NT2/D1 (cell line): ENCODE measurements around the gene PRKCB.
"Not testable (repeated sequence)": the region's sequence is repeated elsewhere in the genome, so short reads cannot be mapped to it uniquely, and the experiment has no call there.

Experiments used
- DNase-seq: peaks from one replicate; pipeline ENCODE4 v3.0.0-alpha.2; 2011; ENCODE audit warnings: low read depth, low spot score
- H3K27me3 ChIP-seq: 2 replicates; pipeline ENCODE4 v1.6.0; 2011; ENCODE audit warnings: mild to moderate bottlenecking; ENCODE audit not compliant: insufficient read length, insufficient read depth
- H3K36me3 ChIP-seq: 2 replicates; pipeline ENCODE4 v1.6.1; 2011; ENCODE audit warnings: mild to moderate bottlenecking, low read length, mixed read lengths; ENCODE audit not compliant: insufficient read depth, insufficient read length
- H3K4me1 ChIP-seq: 2 replicates; pipeline ENCODE4 v1.5.1; 2011; ENCODE audit not compliant: insufficient read depth, insufficient read length
- H3K4me3 ChIP-seq: 2 replicates; pipeline ENCODE4 v1.5.1; 2011; ENCODE audit warnings: low read depth; ENCODE audit not compliant: insufficient read length
- H3K9ac ChIP-seq: 2 replicates; pipeline ENCODE4 v1.6.0; 2011; ENCODE audit warnings: low read depth; ENCODE audit not compliant: insufficient read length
- H3K9me3 ChIP-seq: 2 replicates; pipeline ENCODE4 v1.5.1; 2011; ENCODE audit warnings: mild to moderate bottlenecking, low read length; ENCODE audit not compliant: insufficient read depth
- SUZ12 ChIP-seq: IDR thresholded peaks from 2 replicates; pipeline ENCODE4 v1.6.1; 2011; ENCODE audit not compliant: insufficient read length, insufficient read depth; ENCODE audit errors: extremely low read depth
- YY1 ChIP-seq: IDR thresholded peaks from 2 replicates; pipeline ENCODE4 v1.6.1; 2011; ENCODE audit not compliant: insufficient read length, insufficient read depth
- ZNF274 ChIP-seq: IDR thresholded peaks from 2 replicates; pipeline ENCODE4 v1.6.1; 2011; ENCODE audit warnings: mild to moderate bottlenecking, low read depth, low read length

PRKCB gene

DNA sequence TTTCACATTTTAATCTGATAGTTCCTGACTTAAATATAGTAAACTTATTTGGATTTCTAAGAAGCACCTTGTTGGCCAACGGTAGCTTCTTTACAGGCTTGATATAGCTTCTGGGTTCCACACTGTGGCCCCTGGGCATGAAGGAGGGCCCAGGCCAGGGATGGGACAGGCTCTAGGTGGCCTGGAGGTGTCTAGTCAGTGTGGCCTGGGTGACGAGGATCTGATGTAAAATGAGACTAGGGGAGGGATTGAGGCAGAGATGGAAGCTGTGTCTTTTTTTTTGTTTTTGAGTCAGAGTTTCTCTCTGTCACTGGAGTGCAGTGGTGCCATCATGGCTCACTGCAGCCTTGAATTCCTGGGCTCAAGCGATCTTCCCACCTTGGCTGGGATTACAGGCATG lies 187.0 kb downstream of the PRKCB start:
- Histone ChIP-seq H3K9ac (no peak overlapping the region), H3K4me3 (no peak overlapping the region), H3K27me3 (no peaks in the 10 kb centered on the region), H3K36me3 (no peaks in the 10 kb centered on the region), H3K9me3 (no peaks in the 10 kb centered on the region), H3K4me1 (no peaks in the 10 kb centered on the region)
- no peak for DNase-seq
- TF ChIP-seq YY1 (no peak), SUZ12 (no peak), ZNF274 (no peak)

DNA sequence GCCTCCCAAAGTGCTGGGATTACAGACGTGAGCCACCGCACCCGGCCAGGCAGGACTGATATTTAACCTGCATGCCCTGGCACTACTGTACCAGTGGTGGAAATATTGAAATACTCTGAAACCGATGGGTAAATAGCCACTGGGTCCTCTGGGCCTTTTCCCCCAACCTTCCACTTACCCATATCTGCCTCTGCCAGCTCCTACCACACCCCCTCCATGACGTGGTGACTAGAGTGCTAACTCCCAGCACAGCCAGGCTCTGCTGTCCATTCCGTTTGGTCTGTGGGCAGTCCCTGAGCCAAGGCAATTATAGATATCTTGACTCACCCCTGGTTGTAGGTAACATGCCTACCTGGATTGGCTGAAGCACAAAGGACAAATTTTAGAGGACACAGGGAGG lies 187.8 kb downstream of the PRKCB start:
- H3K27me3 ChIP-seq, result no peaks in the 10 kb centered on the region
- no peak for DNase-seq
- no peak overlapping the region for H3K9ac ChIP-seq
- H3K36me3 ChIP-seq, result no peaks in the 10 kb centered on the region
- no peaks in the 10 kb centered on the region for H3K4me1 ChIP-seq
- no peak for TF ChIP-seq ZNF274
- no peak for TF ChIP-seq SUZ12
- no peak for TF ChIP-seq YY1
- H3K4me3 ChIP-seq, result no peak overlapping the region
- H3K9me3 ChIP-seq, result no peaks in the 10 kb centered on the region

DNA sequence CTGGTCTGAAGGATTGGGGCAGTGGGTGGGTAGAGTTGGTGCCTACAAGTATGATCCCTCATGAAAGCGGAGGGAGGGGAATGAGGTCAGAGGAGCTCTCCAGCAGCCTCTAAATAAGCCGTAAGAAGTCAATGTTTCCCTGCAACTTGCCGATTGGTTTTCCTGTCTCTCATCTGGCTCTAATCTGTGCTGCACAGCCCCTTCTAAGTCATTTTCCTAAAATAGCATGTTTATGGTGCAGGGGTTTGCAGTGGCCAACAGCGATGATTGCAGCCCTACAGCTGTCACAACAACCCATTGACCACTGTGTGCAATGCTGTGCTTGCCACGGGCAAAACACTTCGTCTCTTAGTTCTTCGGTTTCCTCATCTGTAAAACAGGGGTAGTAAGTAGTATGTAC lies 189.2 kb downstream of the PRKCB start:
- no peak overlapping the region for H3K4me3 ChIP-seq
- no peak overlapping the region for H3K9ac ChIP-seq
- H3K9me3 ChIP-seq, result no peaks in the 10 kb centered on the region
- no peak for DNase-seq
- no peaks in the 10 kb centered on the region for H3K36me3 ChIP-seq
- TF ChIP-seq ZNF274 (no peak), YY1 (no peak), SUZ12 (no peak)
- no peaks in the 10 kb centered on the region for H3K27me3 ChIP-seq
- H3K4me1 ChIP-seq, result no peaks in the 10 kb centered on the region

GRCh38 chr16:24027466-24027865 lies 191.7 kb downstream of the PRKCB start:
- no peak for DNase-seq
- Histone ChIP-seq H3K9me3 (no peaks in the 10 kb centered on the region), H3K27me3 (no peaks in the 10 kb centered on the region), H3K4me3 (no peak overlapping the region), H3K36me3 (no peaks in the 10 kb centered on the region), H3K9ac (no peak overlapping the region), H3K4me1 (no peaks in the 10 kb centered on the region)
- no peak for TF ChIP-seq ZNF274
- no peak for TF ChIP-seq YY1
- no peak for TF ChIP-seq SUZ12

GRCh38 chr16:24029841-24030240 lies 194.1 kb downstream of the PRKCB start:
- not testable (repeated sequence) for H3K36me3 ChIP-seq, H3K9me3 ChIP-seq, H3K4me3 ChIP-seq, H3K9ac ChIP-seq, DNase-seq, H3K27me3 ChIP-seq, H3K4me1 ChIP-seq

DNA sequence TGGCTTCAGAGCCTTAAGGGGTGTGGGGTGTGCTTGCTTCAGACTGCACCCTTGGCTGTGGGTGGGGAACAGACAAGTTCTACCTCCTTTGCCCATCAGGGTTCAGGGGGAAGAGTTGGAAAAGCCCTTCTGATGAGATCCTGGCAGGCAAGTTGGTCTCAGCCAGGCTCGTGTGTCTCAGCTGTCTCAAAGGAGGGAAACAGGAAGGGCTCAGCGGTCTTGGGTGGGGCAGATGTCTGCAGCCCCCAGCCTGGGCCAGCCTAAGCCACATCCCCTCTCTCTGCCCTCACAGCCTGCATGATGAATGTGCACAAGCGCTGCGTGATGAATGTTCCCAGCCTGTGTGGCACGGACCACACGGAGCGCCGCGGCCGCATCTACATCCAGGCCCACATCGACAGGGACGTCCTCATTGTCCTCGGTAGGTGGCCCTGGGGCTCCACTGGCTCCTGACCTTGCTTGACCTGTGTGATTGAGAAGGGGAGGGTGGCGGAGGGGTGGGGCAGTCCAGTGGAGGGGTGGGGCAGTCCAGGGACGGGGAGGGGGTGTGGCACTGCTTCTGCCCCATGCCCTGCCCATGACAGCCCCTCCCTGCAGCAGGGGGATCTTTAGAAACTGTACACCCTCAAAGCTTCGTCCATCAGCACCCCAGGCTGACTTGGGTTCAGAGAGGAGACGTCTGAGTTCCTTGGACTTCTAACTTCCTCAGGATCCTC lies 199.5 kb downstream of the PRKCB start:
- no peak for DNase-seq
- TF ChIP-seq ZNF274, result no peak
- no peak overlapping the region for H3K9ac ChIP-seq
- peaks cover 5% of the 10 kb centered on the region for H3K4me1 ChIP-seq
- no peaks in the 10 kb centered on the region; the same call in 1 of the 2 replicates for H3K9me3 ChIP-seq
- H3K27me3 ChIP-seq, result no peaks in the 10 kb centered on the region
- no peak overlapping the region for H3K4me3 ChIP-seq
- no peaks in the 10 kb centered on the region for H3K36me3 ChIP-seq

DNA sequence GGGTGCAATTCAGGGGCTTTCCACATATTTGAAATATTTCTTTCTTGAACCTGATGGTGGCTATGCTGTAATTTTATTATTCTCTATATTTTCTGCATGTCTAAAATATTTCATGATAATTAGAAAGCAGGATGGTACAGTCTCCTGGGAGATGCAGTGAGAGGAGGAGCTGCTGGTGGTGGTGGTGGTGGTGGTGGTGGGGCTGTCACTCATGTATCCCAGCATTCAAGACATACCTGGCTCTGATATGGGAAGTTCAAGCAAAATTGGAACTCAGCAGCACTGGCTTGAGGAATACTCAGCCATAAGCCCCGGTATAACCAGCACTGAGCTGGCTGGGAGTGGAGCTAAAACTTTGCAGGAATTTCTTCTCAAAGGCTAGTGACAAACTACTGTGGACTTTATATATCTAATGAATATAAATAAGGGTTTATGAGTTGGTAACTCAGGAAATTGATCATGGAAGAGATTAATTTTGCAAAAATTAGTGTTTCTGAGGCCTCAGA lies 200.3 kb downstream of the PRKCB start:
- Histone ChIP-seq H3K27me3 (no peaks in the 10 kb centered on the region), H3K4me1 (peaks cover 5% of the 10 kb centered on the region), H3K4me3 (no peak overlapping the region)

DNA sequence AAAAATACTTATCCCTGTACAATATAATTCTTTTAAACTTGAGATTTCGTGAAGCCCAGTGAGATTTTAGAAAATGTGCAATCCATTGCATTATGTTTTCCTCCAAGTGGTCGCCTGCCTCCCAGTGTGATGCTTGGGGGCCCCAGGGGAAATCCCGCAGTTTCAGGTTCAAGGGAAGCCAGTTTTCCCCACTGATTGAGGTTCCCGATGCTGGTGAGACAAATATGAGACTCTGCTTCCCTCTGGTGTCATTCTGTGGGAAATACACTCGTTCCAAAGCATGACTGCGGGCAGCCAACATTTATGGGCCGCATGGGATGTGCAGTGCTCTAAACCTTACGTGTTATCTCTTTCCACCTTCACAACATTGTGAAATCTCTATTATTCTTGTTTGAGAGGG lies 200.8 kb downstream of the PRKCB start:
- Histone ChIP-seq H3K4me3 (no peak overlapping the region), H3K36me3 (no peaks in the 10 kb centered on the region), H3K9me3 (no peaks in the 10 kb centered on the region; the same call in 1 of the 2 replicates), H3K4me1 (peaks cover 5% of the 10 kb centered on the region), H3K27me3 (no peaks in the 10 kb centered on the region), H3K9ac (no peak overlapping the region)
- peak; percentile 59 for DNase-seq
- no peak for TF ChIP-seq SUZ12

More for the DNA sequence above, 200.3 kb downstream of the PRKCB start:
- TF ChIP-seq ZNF274 (no peak), YY1 (no peak), SUZ12 (no peak)
- Histone ChIP-seq H3K36me3 (no peaks in the 10 kb centered on the region), H3K9me3 (no peaks in the 10 kb centered on the region; the same call in 1 of the 2 replicates), H3K9ac (no peak overlapping the region)
- no peak for DNase-seq
